ENCODE results near the gene RNASE1. TPM values are rescaled to one million over a fixed set of nuclear protein-coding genes. Genes with fewer than 3 reads are reported as not detected.

RNASE1 gene
- total RNA-seq, 4 donors from 2014 or later: 42.6 to 129 (median 87.7) TPM

DNA sequence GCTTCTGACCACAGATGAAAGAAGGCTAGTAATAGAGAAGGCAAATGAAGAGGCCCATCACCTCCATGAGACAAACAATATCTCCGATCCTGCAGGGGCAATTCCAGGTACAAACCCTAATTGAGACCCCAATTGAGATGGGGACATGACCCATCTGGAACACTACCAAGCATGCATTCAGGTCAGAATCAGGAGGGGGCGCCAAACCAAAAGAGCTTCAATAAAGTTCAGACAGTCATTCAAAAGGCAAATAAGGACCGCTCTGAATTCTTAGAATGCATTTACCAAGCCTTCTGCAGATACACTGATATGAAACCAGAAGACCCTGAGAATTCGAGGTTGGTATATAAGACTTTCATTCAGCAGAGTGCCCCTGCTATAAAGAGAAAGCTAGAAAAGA, 44.7 kb downstream of the RNASE1 start:
- TF ChIP-seq, protein P1, sequence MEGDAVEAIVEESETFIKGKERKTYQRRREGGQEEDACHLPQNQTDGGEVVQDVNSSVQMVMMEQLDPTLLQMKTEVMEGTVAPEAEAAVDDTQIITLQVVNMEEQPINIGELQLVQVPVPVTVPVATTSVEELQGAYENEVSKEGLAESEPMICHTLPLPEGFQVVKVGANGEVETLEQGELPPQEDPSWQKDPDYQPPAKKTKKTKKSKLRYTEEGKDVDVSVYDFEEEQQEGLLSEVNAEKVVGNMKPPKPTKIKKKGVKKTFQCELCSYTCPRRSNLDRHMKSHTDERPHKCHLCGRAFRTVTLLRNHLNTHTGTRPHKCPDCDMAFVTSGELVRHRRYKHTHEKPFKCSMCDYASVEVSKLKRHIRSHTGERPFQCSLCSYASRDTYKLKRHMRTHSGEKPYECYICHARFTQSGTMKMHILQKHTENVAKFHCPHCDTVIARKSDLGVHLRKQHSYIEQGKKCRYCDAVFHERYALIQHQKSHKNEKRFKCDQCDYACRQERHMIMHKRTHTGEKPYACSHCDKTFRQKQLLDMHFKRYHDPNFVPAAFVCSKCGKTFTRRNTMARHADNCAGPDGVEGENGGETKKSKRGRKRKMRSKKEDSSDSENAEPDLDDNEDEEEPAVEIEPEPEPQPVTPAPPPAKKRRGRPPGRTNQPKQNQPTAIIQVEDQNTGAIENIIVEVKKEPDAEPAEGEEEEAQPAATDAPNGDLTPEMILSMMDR (IDR thresholded peaks at IDR 0.05): no peak
- TF ChIP-seq POLR2A (IDR thresholded peaks at IDR 0.05): no peak
- peak in 1 of 2 donors; percentile 61 for DNase-seq (ENCODE audit: low spot score in 2 of 2)
- intact Hi-C loops (cut with DNase I; ENCODE audit: low total_unique reads): no loop called here
- 43 to 64% methylated on average over 4 of the region's 4 CpGs for WGBS, 2 donors
- H3K4me3 ChIP-seq (ENCODE audit: low read depth, poor library complexity, severe bottlenecking): no peak overlapping the region

DNA sequence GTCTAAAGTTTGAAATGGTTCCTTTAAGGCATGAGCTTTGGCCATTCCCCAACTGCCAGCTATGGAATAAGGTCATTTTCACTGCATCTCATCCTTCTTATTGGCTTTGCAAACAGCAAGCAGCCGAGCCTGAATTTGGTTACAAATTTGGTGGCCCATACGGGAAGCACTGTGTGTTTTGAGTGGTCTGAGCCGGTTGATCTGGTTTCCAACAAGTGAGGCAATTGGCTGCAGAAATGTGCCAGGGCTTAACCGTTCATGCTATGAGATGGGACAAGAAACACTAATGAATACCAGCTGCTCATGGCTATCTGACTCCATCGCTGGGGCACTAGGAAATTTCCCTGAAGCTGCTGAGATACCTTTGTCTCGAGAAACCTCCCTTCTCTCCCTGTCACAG, 47.6 kb downstream of the RNASE1 start:
- intact Hi-C loops (cut with DNase I; ENCODE audit: low total_unique reads): no loop called here
- DNase-seq (ENCODE audit: low spot score in 2 of 2): no peak
- no peak overlapping the region for H3K4me3 ChIP-seq (ENCODE audit: low read depth, poor library complexity, severe bottlenecking)
- TF ChIP-seq POLR2A (IDR thresholded peaks at IDR 0.05): no peak
- TF ChIP-seq, protein P1 (IDR thresholded peaks at IDR 0.05): no peak
- 61 to 74% methylated on average over 6 of the region's 6 CpGs for WGBS, 2 donors

DNA sequence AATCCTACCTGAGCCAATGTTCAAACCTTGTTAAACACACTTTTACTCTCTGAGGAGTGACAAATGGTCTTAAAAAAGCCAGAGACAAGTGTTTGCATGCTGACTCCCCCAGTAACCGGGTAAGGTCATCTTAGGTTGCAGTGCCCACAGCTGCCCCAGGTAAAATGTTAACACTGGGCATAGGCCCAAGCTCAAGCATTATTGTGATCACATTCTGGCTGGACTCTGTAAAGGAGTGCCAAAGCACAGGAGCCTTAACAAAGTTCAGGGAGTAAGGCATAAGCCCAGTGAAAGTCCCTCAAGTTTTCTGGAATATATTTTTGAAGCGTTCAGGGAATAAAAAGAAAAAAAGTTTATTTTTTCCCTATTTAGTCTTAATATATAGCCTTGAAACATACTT, 48.3 kb downstream of the RNASE1 start:
- intact Hi-C loops (cut with DNase I; ENCODE audit: low total_unique reads): no loop called here
- no peak for TF ChIP-seq POLR2A (IDR thresholded peaks at IDR 0.05)
- TF ChIP-seq, protein P1 (IDR thresholded peaks at IDR 0.05): no peak
- WGBS, 2 donors: 74 to 90% methylated on average over 2 of the region's 2 CpGs
- no peak for DNase-seq (ENCODE audit: low spot score in 2 of 2)
- H3K4me3 ChIP-seq (ENCODE audit: low read depth, poor library complexity, severe bottlenecking): no peak overlapping the region

DNA sequence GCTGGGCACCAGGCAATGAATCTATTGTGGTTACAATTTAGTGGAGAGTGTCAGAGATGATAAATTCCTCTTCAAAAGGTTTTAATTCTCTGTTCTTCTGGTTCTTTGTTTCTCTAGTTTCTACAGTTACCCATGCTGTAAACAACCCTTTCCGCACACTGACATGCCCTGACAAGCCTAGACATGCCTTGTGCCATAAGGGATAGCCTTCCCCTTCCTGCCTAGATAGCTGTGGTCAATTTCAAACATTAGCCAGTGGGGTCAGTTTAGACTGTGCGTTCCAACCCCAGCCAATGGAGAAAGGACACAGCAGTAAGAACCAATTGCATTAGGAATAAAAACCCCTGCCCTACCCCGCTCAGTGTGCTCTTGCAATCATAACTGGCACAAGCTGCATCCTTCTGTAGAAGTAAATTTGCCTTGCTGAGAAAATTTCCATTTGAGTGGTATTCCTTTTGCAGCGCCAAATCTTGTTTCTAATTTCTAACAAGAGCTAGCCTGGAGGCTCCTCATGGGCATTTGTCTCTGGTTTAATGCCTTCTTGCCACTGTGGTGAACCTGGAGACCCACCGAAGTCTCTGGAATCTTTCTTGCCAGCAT, 50.6 kb downstream of the RNASE1 start:
- H3K4me3 ChIP-seq (ENCODE audit: low read depth, poor library complexity, severe bottlenecking): no peak overlapping the region
- WGBS, 2 donors: 86 to 95% methylated on average over 5 of the region's 5 CpGs
- TF ChIP-seq, protein P1 (IDR thresholded peaks at IDR 0.05): no peak
- no peak for TF ChIP-seq POLR2A (IDR thresholded peaks at IDR 0.05)
- DNase-seq (ENCODE audit: low spot score in 2 of 2): no peak
- intact Hi-C loops (cut with DNase I; ENCODE audit: low total_unique reads): no loop called here

Other genes starting within 250 kb of the RNASE1 start
- not detected for gene RNASE9, start 241.8 kb downstream of the RNASE1 start, total RNA-seq
- not detected for gene RNASE11, start 214.8 kb downstream of the RNASE1 start, total RNA-seq
- not detected for gene RNASE12, start 211.5 kb downstream of the RNASE1 start, total RNA-seq
- not detected for gene OR6S1, start 161.2 kb downstream of the RNASE1 start, total RNA-seq
- 100 to 1,000 TPM in 2 of 4 donors, 10 to 100 TPM in 2; 67.3 to 102 (median 90.6) TPM for gene RNASE4, start 118.3 kb downstream of the RNASE1 start, total RNA-seq
- gene ANG, start 114.1 kb downstream of the RNASE1 start, total RNA-seq: 10 to 100 TPM; 19.8 to 45.5 (median 32.1) TPM
- gene EDDM3A, start 57.0 kb downstream of the RNASE1 start, total RNA-seq: not detected
- not detected for gene EDDM3B, start 34.4 kb downstream of the RNASE1 start, total RNA-seq
- gene RNASE6, start 21.6 kb downstream of the RNASE1 start, total RNA-seq: 10 to 100 TPM in 1 of 4 donors, 1 to 10 TPM in 3; 1.7 to 15.4 (median 6.6) TPM
- gene RNASE3, start 88.5 kb upstream of the RNASE1 start, total RNA-seq: not detected
- gene RNASE2, start 152.6 kb upstream of the RNASE1 start, total RNA-seq: under 1 TPM in 1 of 4 donors, not detected in 3; 0.96 TPM
- 100 to 1,000 TPM in 2 of 4 donors, 10 to 100 TPM in 2; 73.0 to 152 (median 91.6) TPM for gene METTL17, start 187.1 kb upstream of the RNASE1 start, total RNA-seq
- gene SLC39A2, start 196.4 kb upstream of the RNASE1 start, total RNA-seq: 100 to 1,000 TPM in 1 of 4 donors, 10 to 100 TPM in 3; 25.3 to 117 (median 46.9) TPM
- 100 to 1,000 TPM; 186 to 475 (median 282) TPM for gene NDRG2, start 222.2 kb upstream of the RNASE1 start, total RNA-seq
- under 1 TPM in 1 of 4 donors, not detected in 3; 0.71 TPM for gene TPPP2, start 227.4 kb upstream of the RNASE1 start, total RNA-seq
- not detected for gene RNASE13, start 232.0 kb upstream of the RNASE1 start, total RNA-seq
- 10 to 100 TPM; 34.1 to 83.3 (median 47.8) TPM for gene RNASE7, start 239.5 kb upstream of the RNASE1 start, total RNA-seq